WTC11 (cell line): ENCODE measurements around the gene TEX19. TPM values are rescaled to one million over a fixed set of nuclear protein-coding genes. Genes with fewer than 3 reads are reported as not detected.

Source experiments
- ATAC-seq: fragments of 200-7000 bp; cut with Tn5 transposase; 2 replicates; pipeline ENCODE4 v1.10.0; 2021; ENCODE audit warnings: mild to moderate bottlenecking, moderate library complexity
- CTCF ChIA-PET: fragments of 300-600 bp; sonication (Branson Sonifier 250); formaldehyde crosslinking; loops from one replicate; lab custom pipeline; 2021; ENCODE audit warnings: antibody characterized with exemption; lab: Charles Lee
- POLR2A ChIA-PET: fragments of 350-600 bp; sonication (Branson Sonifier 250); formaldehyde crosslinking; loops from one replicate; lab custom pipeline; 2021; ENCODE audit warnings: antibody characterized with exemption; lab: Charles Lee
- DNase-seq: peaks from one replicate; pipeline ENCODE4 v3.0.0; 2021; ENCODE audit warnings: low spot score
- H3K27ac Mint-ChIP-seq: 2 replicates; pipeline ENCODE4 v1.8.0; 2021; ENCODE audit warnings: mixed read lengths
- H3K27me3 Mint-ChIP-seq: 2 replicates; pipeline ENCODE4 v1.8.0; 2021; ENCODE audit warnings: low read depth, mild to moderate bottlenecking, moderate library complexity, mixed read lengths
- H3K36me3 Mint-ChIP-seq: 2 replicates; pipeline ENCODE4 v1.8.0; 2021; ENCODE audit warnings: mixed read lengths
- H3K4me1 Mint-ChIP-seq: 2 replicates; pipeline ENCODE4 v1.8.0; 2022; ENCODE audit warnings: mixed read lengths
- H3K4me3 Mint-ChIP-seq: 2 replicates; pipeline ENCODE4 v1.8.0; 2021; ENCODE audit warnings: mild to moderate bottlenecking, moderate library complexity, mixed read lengths
- H3K9me3 Mint-ChIP-seq: 2 replicates; pipeline ENCODE4 v1.8.0; 2021; ENCODE audit warnings: mixed read lengths
- HMGA2 ChIP-seq: fragments of 250-450 bp; sonication (Bioruptor Pico); IDR thresholded peaks from 2 replicates; pipeline ENCODE4 v1.4.0; 2021; ENCODE audit warnings: mild to moderate bottlenecking, moderate library complexity
- MXD4 ChIP-seq: fragments of 250-450 bp; sonication (Bioruptor Pico); IDR thresholded peaks from 2 replicates; pipeline ENCODE4 v1.8.0; 2021; ENCODE audit warnings: mild to moderate bottlenecking, moderate library complexity, borderline replicate concordance
- RORB ChIP-seq: fragments of 250-450 bp; sonication (Bioruptor Pico); IDR thresholded peaks from 2 replicates; pipeline ENCODE4 v1.9.0; 2021; ENCODE audit warnings: mild to moderate bottlenecking
- TEAD4 ChIP-seq: sonication (generic); formaldehyde crosslinking; IDR thresholded peaks from 2 replicates; pipeline ENCODE4 v1.8.0; 2022; ENCODE audit warnings: mild to moderate bottlenecking, missing genetic modification reagents
- ZNF121 ChIP-seq: sonication (generic); formaldehyde crosslinking; IDR thresholded peaks from 2 replicates; pipeline ENCODE4 v1.8.0; 2023; ENCODE audit warnings: missing genetic modification reagents
- ZNF671 ChIP-seq: fragments of 250-450 bp; sonication (Bioruptor Pico); IDR thresholded peaks from 2 replicates; pipeline ENCODE4 v1.8.0; 2021; ENCODE audit warnings: mild to moderate bottlenecking
- total RNA-seq: library from RNA; stranded (reverse); gene quantifications from 3 replicates; pipeline ENCODE4 v1.2.3, GENCODE V29; 2021
- TF ChIP-seq, protein P1 (sequence below): sonication (generic); formaldehyde crosslinking; IDR thresholded peaks from 2 replicates; pipeline ENCODE4 v1.8.0; 2022; ENCODE audit warnings: mild to moderate bottlenecking, missing genetic modification reagents
- TF ChIP-seq, protein P2 (sequence below): sonication (generic); formaldehyde crosslinking; IDR thresholded peaks from 2 replicates; pipeline ENCODE4 v1.8.0; 2023; ENCODE audit warnings: missing genetic modification reagents, mild to moderate bottlenecking, borderline replicate concordance
- TF ChIP-seq, protein P3 (sequence below): sonication (generic); formaldehyde crosslinking; IDR thresholded peaks from 2 replicates; pipeline ENCODE4 v1.8.1; 2023; ENCODE audit warnings: mild to moderate bottlenecking, missing genetic modification reagents, moderate library complexity
- TF ChIP-seq, protein P4 (sequence below): sonication (generic); formaldehyde crosslinking; IDR thresholded peaks from 2 replicates; pipeline ENCODE4 v1.8.1; 2023; ENCODE audit warnings: mild to moderate bottlenecking, moderate library complexity, missing genetic modification reagents
- TF ChIP-seq, protein P5 (sequence below): fragments of 250-450 bp; sonication (Bioruptor Pico); IDR thresholded peaks from 2 replicates; pipeline ENCODE4 v2.1.2; 2022; ENCODE audit warnings: mild to moderate bottlenecking, moderate library complexity
- TF ChIP-seq, protein P6 (sequence below): fragments of 250-450 bp; sonication (Bioruptor Pico); conservative IDR thresholded peaks from 2 replicates; pipeline ENCODE4 v1.9.0; 2021; ENCODE audit warnings: mild to moderate bottlenecking
- TF ChIP-seq, protein P7 (sequence below): sonication (generic); formaldehyde crosslinking; conservative IDR thresholded peaks from 2 replicates; pipeline ENCODE4 v1.8.1; 2022; ENCODE audit warnings: mild to moderate bottlenecking, missing genetic modification reagents

The TEX19 gene
- total RNA-seq, 1 experiment from 2014 or later, result 1.4 TPM

DNA sequence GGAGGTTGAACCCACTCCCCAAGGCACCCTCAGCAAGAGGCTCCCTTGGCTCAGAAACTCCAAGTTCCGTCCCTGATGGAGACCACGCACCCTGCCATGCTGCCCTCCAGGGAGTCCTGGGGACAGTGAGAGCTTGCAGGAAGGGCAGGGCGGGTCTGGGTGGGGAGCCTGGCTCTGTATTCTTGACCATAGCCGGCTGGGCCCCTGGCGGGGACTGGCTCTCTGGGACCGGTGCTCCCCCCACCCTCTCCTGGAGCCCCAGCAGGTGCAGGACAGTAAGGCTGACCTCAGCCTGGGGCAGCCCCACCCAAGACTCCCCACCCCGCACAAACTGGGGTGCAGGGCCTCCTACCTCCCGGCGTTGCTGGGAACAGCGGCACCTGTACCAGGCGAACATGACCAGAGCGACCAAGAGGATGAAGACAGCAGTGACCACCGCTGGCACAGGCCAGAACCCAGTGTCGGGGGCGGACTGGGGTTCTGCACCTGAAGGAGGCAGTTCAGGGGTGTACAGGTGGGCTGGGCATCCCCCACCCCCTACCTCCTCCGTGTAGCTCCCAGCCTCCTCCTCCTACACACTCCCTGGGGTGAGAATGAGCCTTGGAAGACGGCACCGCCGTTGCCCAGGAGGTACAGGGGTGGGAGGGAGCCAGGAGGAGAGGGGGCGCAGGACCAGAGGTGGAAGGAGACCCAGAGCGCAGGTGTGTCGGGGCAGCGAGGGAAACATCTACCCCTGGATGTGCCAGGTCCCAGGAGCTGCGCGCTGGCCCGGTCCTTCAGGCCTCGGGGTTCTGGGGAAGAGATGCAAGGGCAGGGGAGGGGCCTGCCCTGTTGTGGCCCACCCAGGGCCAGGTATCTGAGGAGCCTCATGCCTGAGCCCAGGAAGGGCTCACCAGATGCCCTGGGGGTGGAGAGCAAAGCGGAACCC lies 36.3 kb upstream of the TEX19 start:
- Mint-ChIP-seq H3K27ac (no peak overlapping the region), H3K4me3 (no peak overlapping the region), H3K9me3 (no peaks in the 10 kb centered on the region), H3K27me3 (no peaks in the 10 kb centered on the region), H3K4me1 (peaks cover 5% of the 10 kb centered on the region), H3K36me3 (no peaks in the 10 kb centered on the region)
- ATAC-seq, result no peak
- TF ChIP-seq RORB (CRISPR knock-in tag), result no peak
- TF ChIP-seq MXD4, result no peak
- TF ChIP-seq, protein P1, sequence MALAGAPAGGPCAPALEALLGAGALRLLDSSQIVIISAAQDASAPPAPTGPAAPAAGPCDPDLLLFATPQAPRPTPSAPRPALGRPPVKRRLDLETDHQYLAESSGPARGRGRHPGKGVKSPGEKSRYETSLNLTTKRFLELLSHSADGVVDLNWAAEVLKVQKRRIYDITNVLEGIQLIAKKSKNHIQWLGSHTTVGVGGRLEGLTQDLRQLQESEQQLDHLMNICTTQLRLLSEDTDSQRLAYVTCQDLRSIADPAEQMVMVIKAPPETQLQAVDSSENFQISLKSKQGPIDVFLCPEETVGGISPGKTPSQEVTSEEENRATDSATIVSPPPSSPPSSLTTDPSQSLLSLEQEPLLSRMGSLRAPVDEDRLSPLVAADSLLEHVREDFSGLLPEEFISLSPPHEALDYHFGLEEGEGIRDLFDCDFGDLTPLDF (CRISPR knock-in tag), result no peak
- no peak for TF ChIP-seq ZNF121 (CRISPR knock-in tag)
- TF ChIP-seq, protein P2, sequence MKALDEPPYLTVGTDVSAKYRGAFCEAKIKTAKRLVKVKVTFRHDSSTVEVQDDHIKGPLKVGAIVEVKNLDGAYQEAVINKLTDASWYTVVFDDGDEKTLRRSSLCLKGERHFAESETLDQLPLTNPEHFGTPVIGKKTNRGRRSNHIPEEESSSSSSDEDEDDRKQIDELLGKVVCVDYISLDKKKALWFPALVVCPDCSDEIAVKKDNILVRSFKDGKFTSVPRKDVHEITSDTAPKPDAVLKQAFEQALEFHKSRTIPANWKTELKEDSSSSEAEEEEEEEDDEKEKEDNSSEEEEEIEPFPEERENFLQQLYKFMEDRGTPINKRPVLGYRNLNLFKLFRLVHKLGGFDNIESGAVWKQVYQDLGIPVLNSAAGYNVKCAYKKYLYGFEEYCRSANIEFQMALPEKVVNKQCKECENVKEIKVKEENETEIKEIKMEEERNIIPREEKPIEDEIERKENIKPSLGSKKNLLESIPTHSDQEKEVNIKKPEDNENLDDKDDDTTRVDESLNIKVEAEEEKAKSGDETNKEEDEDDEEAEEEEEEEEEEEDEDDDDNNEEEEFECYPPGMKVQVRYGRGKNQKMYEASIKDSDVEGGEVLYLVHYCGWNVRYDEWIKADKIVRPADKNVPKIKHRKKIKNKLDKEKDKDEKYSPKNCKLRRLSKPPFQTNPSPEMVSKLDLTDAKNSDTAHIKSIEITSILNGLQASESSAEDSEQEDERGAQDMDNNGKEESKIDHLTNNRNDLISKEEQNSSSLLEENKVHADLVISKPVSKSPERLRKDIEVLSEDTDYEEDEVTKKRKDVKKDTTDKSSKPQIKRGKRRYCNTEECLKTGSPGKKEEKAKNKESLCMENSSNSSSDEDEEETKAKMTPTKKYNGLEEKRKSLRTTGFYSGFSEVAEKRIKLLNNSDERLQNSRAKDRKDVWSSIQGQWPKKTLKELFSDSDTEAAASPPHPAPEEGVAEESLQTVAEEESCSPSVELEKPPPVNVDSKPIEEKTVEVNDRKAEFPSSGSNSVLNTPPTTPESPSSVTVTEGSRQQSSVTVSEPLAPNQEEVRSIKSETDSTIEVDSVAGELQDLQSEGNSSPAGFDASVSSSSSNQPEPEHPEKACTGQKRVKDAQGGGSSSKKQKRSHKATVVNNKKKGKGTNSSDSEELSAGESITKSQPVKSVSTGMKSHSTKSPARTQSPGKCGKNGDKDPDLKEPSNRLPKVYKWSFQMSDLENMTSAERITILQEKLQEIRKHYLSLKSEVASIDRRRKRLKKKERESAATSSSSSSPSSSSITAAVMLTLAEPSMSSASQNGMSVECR (CRISPR knock-in tag), result no peak
- TF ChIP-seq, protein P3, sequence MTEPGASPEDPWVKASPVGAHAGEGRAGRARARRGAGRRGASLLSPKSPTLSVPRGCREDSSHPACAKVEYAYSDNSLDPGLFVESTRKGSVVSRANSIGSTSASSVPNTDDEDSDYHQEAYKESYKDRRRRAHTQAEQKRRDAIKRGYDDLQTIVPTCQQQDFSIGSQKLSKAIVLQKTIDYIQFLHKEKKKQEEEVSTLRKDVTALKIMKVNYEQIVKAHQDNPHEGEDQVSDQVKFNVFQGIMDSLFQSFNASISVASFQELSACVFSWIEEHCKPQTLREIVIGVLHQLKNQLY (CRISPR knock-in tag), result no peak
- TF ChIP-seq ZNF671 (CRISPR knock-in tag), result no peak
- TF ChIP-seq, protein P4, sequence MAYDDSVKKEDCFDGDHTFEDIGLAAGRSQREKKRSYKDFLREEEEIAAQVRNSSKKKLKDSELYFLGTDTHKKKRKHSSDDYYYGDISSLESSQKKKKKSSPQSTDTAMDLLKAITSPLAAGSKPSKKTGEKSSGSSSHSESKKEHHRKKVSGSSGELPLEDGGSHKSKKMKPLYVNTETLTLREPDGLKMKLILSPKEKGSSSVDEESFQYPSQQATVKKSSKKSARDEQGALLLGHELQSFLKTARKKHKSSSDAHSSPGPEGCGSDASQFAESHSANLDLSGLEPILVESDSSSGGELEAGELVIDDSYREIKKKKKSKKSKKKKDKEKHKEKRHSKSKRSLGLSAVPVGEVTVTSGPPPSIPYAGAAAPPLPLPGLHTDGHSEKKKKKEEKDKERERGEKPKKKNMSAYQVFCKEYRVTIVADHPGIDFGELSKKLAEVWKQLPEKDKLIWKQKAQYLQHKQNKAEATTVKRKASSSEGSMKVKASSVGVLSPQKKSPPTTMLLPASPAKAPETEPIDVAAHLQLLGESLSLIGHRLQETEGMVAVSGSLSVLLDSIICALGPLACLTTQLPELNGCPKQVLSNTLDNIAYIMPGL, result no peak
- TF ChIP-seq, protein P5, sequence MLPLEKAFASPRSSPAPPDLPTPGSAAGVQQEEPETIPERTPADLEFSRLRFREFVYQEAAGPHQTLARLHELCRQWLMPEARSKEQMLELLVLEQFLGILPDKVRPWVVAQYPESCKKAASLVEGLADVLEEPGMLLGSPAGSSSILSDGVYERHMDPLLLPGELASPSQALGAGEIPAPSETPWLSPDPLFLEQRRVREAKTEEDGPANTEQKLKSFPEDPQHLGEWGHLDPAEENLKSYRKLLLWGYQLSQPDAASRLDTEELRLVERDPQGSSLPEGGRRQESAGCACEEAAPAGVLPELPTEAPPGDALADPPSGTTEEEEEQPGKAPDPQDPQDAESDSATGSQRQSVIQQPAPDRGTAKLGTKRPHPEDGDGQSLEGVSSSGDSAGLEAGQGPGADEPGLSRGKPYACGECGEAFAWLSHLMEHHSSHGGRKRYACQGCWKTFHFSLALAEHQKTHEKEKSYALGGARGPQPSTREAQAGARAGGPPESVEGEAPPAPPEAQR, result no peak
- no peak for TF ChIP-seq HMGA2 (CRISPR knock-in tag)
- TF ChIP-seq TEAD4 (CRISPR knock-in tag), result no peak
- TF ChIP-seq, protein P6, sequence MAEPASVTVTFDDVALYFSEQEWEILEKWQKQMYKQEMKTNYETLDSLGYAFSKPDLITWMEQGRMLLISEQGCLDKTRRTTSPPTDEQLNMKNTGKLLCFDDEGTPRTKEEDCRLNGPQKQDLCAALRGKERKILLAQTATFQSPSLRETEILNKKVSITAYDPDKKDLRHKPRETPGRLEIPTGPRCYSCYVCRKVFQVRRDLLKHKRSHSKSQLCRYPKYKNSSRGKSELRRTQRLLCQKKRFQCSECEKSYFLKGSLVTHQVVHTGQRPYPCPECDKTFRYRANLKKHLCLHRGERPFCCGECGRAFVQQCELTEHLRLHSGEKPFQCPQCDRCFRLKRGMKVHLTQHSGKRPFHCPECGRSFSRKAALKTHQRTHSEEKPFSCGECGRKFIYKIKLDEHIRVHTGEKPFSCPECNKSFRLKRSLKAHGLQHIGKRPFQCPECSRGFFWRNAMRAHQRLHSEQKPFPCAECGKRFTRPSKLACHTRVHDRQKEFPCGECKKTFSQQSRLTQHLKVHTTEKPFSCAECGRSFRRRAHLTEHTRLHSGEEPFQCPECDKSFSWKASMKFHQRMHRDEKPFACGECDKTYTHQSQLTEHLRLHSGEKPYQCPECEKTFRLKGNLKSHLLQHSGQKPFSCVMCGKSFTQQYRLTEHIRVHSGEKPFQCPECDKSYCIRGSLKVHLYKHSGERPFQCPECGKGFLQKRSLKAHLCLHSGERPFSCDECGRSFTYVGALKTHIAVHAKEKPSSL (CRISPR knock-in tag), result no peak
- TF ChIP-seq, protein P7, sequence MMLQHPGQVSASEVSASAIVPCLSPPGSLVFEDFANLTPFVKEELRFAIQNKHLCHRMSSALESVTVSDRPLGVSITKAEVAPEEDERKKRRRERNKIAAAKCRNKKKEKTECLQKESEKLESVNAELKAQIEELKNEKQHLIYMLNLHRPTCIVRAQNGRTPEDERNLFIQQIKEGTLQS (CRISPR knock-in tag), result no peak
- ChIA-PET CTCF (interaction anchor here (1.0 to 1.6 kb wide), 3 partner anchors 20 to 86 kb away, joined by 3 to 6 read pairs (median 3); no protein-coding TSS in a partner anchor), POLR2A (no interaction called here)
- DNase-seq, result no peak
